Measurements from ENCODE around the gene MAPK13.

DNA sequence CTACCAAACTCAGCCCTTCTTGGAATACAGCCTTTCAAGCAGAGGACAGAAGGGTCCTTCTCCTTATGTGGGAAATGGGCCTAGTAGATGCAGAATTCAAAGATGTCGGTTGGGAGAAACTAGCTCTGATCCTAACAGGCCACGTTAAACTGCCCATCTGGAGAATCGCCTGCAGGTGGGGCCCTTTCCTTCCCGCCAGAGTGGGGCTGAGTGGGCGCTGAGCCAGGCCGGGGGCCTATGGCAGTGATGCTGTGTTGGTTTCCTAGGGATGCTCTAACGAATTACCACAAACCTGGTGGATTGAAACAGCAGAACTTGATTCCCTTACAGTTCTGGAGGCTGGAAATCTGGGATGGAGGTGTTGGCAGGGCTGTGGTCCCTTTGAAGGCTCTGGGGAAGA, 9.1 kb downstream of the MAPK13 start:
- TF ChIP-seq EZH2 (IDR thresholded peaks at IDR 0.05; ENCODE audit: borderline replicate concordance, insufficient read depth, low read depth, low read length, poor library complexity, severe bottlenecking) = no peak
- TF ChIP-seq, protein P1, sequence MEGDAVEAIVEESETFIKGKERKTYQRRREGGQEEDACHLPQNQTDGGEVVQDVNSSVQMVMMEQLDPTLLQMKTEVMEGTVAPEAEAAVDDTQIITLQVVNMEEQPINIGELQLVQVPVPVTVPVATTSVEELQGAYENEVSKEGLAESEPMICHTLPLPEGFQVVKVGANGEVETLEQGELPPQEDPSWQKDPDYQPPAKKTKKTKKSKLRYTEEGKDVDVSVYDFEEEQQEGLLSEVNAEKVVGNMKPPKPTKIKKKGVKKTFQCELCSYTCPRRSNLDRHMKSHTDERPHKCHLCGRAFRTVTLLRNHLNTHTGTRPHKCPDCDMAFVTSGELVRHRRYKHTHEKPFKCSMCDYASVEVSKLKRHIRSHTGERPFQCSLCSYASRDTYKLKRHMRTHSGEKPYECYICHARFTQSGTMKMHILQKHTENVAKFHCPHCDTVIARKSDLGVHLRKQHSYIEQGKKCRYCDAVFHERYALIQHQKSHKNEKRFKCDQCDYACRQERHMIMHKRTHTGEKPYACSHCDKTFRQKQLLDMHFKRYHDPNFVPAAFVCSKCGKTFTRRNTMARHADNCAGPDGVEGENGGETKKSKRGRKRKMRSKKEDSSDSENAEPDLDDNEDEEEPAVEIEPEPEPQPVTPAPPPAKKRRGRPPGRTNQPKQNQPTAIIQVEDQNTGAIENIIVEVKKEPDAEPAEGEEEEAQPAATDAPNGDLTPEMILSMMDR (IDR thresholded peaks at IDR 0.05) = no peak
